Measurements from ENCODE around the gene ARPP21.

Gene ARPP21

DNA sequence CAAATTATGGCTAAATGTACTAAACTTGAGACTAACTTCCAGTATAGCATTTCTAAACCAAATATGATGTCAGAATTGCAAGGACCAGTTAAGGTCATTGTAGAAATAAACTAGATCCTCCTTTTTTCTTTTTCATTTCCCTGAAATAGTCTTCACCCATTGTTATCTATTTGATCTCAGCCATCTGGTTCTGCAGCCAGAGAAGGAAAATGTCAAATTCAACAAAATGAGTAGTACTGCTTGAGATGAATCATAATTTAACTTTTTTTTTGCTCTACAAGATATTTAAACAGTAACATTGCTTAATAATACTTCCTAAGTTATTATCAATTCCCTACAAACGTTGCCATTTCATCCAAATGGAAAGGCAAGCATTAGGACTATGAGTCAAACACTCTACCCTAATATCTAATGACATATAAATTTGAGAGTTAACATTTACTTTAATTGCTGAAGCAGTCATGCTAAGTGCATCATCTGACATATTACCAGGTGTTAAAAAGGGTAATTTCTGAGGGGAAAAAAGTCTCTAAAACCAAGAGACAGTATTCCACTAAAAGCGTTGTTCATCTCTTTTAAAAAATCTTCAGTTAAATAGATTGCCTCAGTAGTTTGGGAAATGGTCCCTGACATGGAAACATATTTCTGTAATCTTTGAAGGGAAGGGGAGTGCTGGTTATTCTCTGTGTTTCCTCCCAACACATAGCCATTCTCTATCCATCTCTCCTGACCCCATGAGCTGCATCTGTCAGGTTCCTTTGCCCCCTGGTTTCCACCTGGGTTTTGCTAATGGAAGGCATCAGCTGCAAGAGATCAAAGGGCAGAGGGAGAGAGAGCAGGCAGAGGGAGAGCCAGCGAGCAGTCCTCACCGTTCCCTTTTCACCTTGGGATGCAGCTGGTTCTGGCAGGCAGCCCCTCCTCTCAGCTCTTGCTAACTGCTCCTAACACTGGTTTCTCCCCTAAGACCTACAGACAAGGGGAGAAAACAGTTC lies 138.5 kb downstream of the ARPP21 start:
- CTCF ChIA-PET = no interaction called here
- POLR2A ChIA-PET (ENCODE audit: low non-redundant PET) = no interaction called here
- TF ChIP-seq, protein P1, sequence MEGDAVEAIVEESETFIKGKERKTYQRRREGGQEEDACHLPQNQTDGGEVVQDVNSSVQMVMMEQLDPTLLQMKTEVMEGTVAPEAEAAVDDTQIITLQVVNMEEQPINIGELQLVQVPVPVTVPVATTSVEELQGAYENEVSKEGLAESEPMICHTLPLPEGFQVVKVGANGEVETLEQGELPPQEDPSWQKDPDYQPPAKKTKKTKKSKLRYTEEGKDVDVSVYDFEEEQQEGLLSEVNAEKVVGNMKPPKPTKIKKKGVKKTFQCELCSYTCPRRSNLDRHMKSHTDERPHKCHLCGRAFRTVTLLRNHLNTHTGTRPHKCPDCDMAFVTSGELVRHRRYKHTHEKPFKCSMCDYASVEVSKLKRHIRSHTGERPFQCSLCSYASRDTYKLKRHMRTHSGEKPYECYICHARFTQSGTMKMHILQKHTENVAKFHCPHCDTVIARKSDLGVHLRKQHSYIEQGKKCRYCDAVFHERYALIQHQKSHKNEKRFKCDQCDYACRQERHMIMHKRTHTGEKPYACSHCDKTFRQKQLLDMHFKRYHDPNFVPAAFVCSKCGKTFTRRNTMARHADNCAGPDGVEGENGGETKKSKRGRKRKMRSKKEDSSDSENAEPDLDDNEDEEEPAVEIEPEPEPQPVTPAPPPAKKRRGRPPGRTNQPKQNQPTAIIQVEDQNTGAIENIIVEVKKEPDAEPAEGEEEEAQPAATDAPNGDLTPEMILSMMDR (conservative IDR thresholded peaks at IDR 0.05; ENCODE audit: low read depth) = no peak
- DNase-seq (ENCODE audit: low spot score) = no peak
- H3K27ac ChIP-seq = no peak overlapping the region

DNA sequence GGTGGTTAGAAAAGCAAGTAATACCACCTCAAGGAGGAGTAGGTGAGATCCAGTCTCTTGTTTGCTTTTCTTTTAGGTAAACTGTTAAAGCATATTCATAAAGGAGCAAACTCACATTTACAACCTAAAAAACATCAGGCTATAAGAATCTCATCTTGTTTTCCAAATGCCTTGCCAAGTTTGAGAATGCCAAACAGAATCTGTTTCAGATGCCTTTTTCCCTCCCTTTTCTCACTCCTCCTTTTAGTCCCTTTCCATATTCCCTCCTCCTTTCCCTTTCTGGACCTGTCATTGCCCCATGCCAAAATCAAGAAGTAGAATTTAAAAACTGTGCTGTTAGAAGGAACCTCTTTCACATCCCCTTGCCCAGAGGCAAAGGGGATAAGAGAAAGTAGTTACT lies 140.3 kb downstream of the ARPP21 start:
- ChIA-PET POLR2A (ENCODE audit: low non-redundant PET) (no interaction called here), CTCF (no interaction called here)
- no peak for DNase-seq (ENCODE audit: low spot score)
- H3K27ac ChIP-seq = no peak overlapping the region
- TF ChIP-seq, protein P1 (conservative IDR thresholded peaks at IDR 0.05; ENCODE audit: low read depth) = no peak

DNA sequence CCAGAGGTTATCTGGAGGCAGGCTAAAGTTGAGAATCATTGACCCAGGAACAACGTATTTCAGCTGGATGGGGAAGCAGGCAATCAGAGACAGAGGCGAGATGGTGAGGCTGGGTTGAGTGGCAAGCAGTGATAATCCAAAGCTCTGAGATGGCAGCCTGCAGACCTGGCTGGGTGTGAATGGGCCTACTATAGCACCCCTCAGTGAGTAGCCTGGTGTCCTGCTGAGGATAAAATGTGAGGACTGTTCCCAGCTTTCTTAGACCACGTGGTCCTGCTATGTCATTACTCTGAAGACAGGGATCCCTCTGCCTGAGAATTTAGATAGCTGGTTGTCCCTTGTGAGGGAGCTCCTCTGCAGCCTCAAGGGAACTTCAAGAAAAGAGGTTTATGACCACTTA lies 141.5 kb downstream of the ARPP21 start:
- TF ChIP-seq, protein P1 (conservative IDR thresholded peaks at IDR 0.05; ENCODE audit: low read depth) = no peak
- DNase-seq (ENCODE audit: low spot score) = no peak
- POLR2A ChIA-PET (ENCODE audit: low non-redundant PET) = no interaction called here
- CTCF ChIA-PET = no interaction called here
- no peak overlapping the region for H3K27ac ChIP-seq

DNA sequence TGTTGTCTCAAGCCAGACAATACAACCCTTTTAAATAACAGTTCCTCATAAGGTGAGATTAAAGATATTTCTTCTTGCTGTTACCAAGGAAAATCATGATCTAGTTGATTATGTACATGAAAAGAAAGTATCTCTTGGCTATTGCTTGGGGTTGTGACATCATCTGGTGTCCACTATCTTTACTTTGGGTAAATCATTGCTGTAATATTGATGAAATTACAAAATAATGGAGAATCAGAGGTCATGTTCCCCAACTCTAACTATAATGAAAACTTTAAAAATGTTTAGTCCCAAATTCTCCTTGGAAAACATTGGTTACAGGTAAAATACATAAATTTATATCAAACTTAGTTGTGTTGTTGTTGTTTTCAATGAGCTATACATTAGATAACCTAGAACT lies 142.2 kb downstream of the ARPP21 start:
- ChIA-PET POLR2A (ENCODE audit: low non-redundant PET) (no interaction called here), CTCF (no interaction called here)
- no peak overlapping the region for H3K27ac ChIP-seq
- DNase-seq (ENCODE audit: low spot score) = no peak
- TF ChIP-seq, protein P1 (conservative IDR thresholded peaks at IDR 0.05; ENCODE audit: low read depth) = no peak

DNA sequence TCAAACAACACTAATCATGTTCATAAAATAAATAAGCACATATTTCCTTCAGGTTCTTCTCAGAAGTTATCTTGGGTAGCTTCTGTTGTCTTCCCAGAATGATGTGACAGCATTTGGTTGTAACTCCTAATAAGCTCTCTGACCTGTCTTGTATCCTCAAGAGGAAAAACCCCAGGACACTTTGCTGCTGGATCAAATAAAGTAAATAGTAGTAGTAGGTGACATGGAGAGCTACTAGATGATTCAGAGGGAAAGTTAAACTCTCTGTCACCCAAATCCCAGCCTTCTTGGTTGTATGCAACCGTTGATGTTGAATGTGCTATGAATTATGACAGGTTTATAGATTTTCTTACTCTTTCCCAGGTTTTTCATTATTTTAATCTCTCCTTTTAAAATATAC lies 143.0 kb downstream of the ARPP21 start:
- CTCF ChIA-PET = no interaction called here
- no peak for DNase-seq (ENCODE audit: low spot score)
- TF ChIP-seq, protein P1 (conservative IDR thresholded peaks at IDR 0.05; ENCODE audit: low read depth) = no peak
- POLR2A ChIA-PET (ENCODE audit: low non-redundant PET) = no interaction called here
- H3K27ac ChIP-seq = no peak overlapping the region

DNA sequence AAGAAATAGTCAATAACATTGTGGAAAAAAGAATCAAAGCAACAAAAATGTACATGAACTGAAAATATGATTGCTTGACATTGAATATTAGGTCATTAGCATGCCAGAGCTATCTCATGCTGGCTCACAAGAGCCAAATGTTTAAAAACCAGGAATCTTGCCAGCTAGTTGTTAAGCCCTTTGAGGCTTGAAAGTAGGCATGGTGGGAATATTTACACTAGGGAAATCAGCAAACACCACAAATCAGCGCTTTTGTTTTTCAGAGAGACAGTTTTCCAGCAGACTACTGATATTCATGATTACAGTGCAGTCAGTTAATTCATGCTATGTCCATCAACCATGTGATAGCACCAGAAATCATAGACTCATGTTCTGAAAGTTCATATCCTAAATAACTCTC lies 144.8 kb downstream of the ARPP21 start:
- CTCF ChIA-PET = no interaction called here
- H3K27ac ChIP-seq = no peak overlapping the region
- TF ChIP-seq, protein P1 (conservative IDR thresholded peaks at IDR 0.05; ENCODE audit: low read depth) = no peak
- POLR2A ChIA-PET (ENCODE audit: low non-redundant PET) = no interaction called here
- DNase-seq (ENCODE audit: low spot score) = no peak

Measured in RWPE1 (cell line).